Activated CD8-positive, alpha-beta memory T cell treated with anti-CD3 and anti-CD28 coated beads for 4 hours (primary cell): ENCODE results near the gene SPON2.

ENCODE experiments used
- DNase-seq, 2 donors: peaks; one replicate each; pipeline ENCODE4 v3.0.0-alpha.2; 2020; ENCODE audit warnings: low read depth in 2 of 2

The SPON2 gene

GRCh38 chr4:1208970-1209704 is 36.8 kb upstream of the SPON2 start:
- DNase-seq = no peak

- no peak for DNase-seq
Observed at GRCh38 chr4:1208266-1208961, 36.0 kb upstream of the SPON2 start.

GRCh38 chr4:1207603-1208265 is 35.4 kb upstream of the SPON2 start:
- no peak for DNase-seq

GRCh38 chr4:1207157-1207470 is 34.7 kb upstream of the SPON2 start:
- DNase-seq = no peak

GRCh38 chr4:1206299-1207156 is 34.1 kb upstream of the SPON2 start:
- no peak for DNase-seq

GRCh38 chr4:1205586-1206298 is 33.4 kb upstream of the SPON2 start:
- DNase-seq = no peak

- no peak for DNase-seq
Observed at GRCh38 chr4:1204828-1205585, 32.6 kb upstream of the SPON2 start.

- no peak for DNase-seq
Observed at GRCh38 chr4:1204286-1204827, 32.0 kb upstream of the SPON2 start.

- no peak for DNase-seq
Observed at GRCh38 chr4:1203026-1203616, 30.7 kb upstream of the SPON2 start.

GRCh38 chr4:1202526-1203011 is 30.2 kb upstream of the SPON2 start:
- no peak for DNase-seq

GRCh38 chr4:1201851-1202525 is 29.6 kb upstream of the SPON2 start:
- peak; percentile 59 to 65 for DNase-seq

GRCh38 chr4:1200425-1201035 is 28.1 kb upstream of the SPON2 start:
- no peak for DNase-seq

- no peak for DNase-seq
Observed at GRCh38 chr4:1199556-1200331, 27.4 kb upstream of the SPON2 start.

GRCh38 chr4:1198098-1198844 is 25.9 kb upstream of the SPON2 start:
- no peak for DNase-seq

GRCh38 chr4:1196421-1197183 is 24.2 kb upstream of the SPON2 start:
- DNase-seq = no peak

- DNase-seq = no peak
Observed at GRCh38 chr4:1195891-1196401, 23.6 kb upstream of the SPON2 start.
